ENCODE data around the gene URM1.
A peak's percentile ranks its signal among the peaks of the same experiment; 100 is the strongest.

DNA sequence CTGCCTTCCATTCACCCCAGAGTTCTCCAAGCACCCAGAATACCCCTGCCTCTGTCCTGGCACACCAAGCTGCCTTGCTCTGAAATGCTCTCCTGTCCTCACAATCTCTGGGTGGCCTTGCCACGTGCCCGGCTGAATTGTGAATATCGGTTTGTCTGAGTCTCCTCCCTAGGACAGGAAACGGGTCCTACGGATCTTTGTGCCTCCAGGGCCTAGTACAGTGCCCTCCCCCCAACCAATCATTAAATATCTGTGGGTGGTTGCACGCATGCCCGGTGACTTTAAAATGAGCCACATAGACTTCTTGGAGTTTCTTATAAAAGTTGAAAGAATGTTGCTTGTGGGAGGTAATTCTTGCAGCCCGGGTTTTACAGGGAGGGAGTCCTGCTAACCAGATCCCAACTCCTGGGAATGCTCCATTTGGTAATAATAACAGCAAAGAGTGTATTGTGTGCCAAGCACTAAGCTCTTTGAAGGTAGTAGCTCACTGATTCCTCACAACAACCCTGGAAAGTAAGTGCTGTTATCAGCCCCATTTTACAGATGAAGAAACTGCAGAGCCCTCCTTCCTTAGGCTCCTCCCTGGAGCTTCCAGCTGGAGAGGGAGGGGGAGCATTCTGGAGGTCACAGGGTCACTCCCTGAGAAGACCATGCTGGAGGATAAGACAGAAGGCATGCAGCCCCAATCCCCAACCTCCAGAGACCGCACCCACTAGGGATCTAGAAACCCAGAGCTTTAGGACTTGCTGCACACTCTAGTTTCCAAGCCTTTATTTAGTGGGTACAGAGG is 23.4 kb downstream of the URM1 start:
- no peak for TF ChIP-seq EZH2 (IDR thresholded peaks at IDR 0.05)
- peak; percentile 72 for TF ChIP-seq POLR2AphosphoS5 (IDR thresholded peaks at IDR 0.05; ENCODE audit: borderline replicate concordance, low read depth, low read length)

All from SK-N-MC (cell line).